HepG2 (cell line): ENCODE measurements around the gene CYTH1.

Experiments
- EZH2 ChIP-seq: conservative IDR thresholded peaks from 2 replicates; pipeline ENCODE4 v1.6.1; 2012; ENCODE audit warnings: mild to moderate bottlenecking, low read depth, low read length, moderate library complexity
- NFE2L1 ChIP-seq: sonication (generic); formaldehyde crosslinking; IDR thresholded peaks from 2 replicates; pipeline ENCODE4 v1.4.0; 2020; ENCODE audit warnings: missing genetic modification reagents, mild to moderate bottlenecking, borderline replicate concordance
- SALL2 ChIP-seq: sonication (generic); formaldehyde crosslinking; IDR thresholded peaks from 2 replicates; pipeline ENCODE4 v1.8.1; 2023; ENCODE audit warnings: mild to moderate bottlenecking, missing genetic modification reagents, inconsistent platforms
- USF2 ChIP-seq, 2 experiments: sonication (generic) in 1 of 2; formaldehyde crosslinking in 1 of 2; IDR thresholded peaks; 2 replicates each; pipeline versions ENCODE4 v1.5.1 to v1.6.1; 2011 to 2020; ENCODE audit warnings: borderline replicate concordance in 1 of 2, low read depth in 1 of 2, low read length in 1 of 2, mild to moderate bottlenecking in 1 of 2, missing genetic modification reagents in 1 of 2, moderate library complexity in 1 of 2

DNA sequence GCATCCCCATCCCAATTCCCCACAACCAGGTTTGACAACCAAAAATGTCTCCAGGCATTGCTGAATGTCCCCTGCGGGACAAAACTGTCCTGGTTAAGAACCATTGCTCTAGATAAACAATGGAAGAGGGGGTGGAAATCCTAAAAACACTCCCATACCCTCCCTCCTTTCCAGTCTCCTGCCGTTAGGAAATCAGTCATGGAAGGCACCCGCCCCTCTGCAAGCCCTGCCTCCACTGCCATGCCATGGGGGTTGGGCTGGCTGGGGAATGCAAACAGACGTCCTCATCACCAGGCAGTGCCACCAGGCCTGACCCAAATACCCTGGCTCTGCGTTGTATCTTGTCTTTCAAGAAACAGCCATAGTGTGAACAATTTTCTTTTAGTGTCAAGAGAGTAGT is 57.5 kb downstream of the CYTH1 start:
- TF ChIP-seq NFE2L1 (no peak), EZH2 (no peak), USF2 (IDR thresholded peaks at IDR 0.05; ENCODE audit: low read depth, low read length) (no peak), USF2 (CRISPR knock-in tag; IDR thresholded peaks at IDR 0.05; ENCODE audit: borderline replicate concordance) (no peak), SALL2 (CRISPR knock-in tag) (no peak)
